PFSK-1 (cell line): ENCODE data around the gene TM9SF1.

ENCODE experiments used
- POLR2AphosphoS5 ChIP-seq: IDR thresholded peaks from 2 replicates; pipeline ENCODE4 v1.6.1; 2012; ENCODE audit warnings: low read depth, mild to moderate bottlenecking, control low read depth, low read length, moderate library complexity
- REST ChIP-seq, 2 experiments: IDR thresholded peaks; 2 replicates each; pipeline versions ENCODE4 v1.6.1 to v1.8.0; 2011 to 2012; ENCODE audit warnings: low read depth in 2 of 2, low read length in 2 of 2, control low read depth in 1 of 2, inconsistent platforms in 1 of 2, mild to moderate bottlenecking in 1 of 2, moderate library complexity in 1 of 2; ENCODE audit not compliant: insufficient read depth in 1 of 2
- SIN3A ChIP-seq: IDR thresholded peaks from 2 replicates; pipeline ENCODE4 v1.6.1; 2012; ENCODE audit warnings: mild to moderate bottlenecking, low read length, moderate library complexity, borderline replicate concordance; ENCODE audit not compliant: insufficient read depth
- TAF1 ChIP-seq: IDR thresholded peaks from 2 replicates; pipeline ENCODE4 v1.6.1; 2012; ENCODE audit warnings: low read length, control low read depth, borderline replicate concordance; ENCODE audit not compliant: insufficient read depth

- TF ChIP-seq POLR2AphosphoS5 (no peak), SIN3A (no peak), REST (IDR thresholded peaks at IDR 0.05; ENCODE audit: insufficient read depth in 1 of 2, low read depth in 2 of 2, low read length in 2 of 2) (no peak), TAF1 (no peak)
Observed at GRCh38 chr14:24189059-24189375, 6.2 kb downstream of the TM9SF1 start.
